GM23338 (cell line): ENCODE results near the gene AFF3. TPM values are rescaled to one million over a fixed set of nuclear protein-coding genes. Genes with fewer than 3 reads are reported as not detected.

Source experiments
- ATAC-seq: fragments of 200-7000 bp; cut with Tn5 transposase; 3 replicates; pipeline ENCODE4 v1.9.1; 2020
- DNase-seq: peaks from one replicate; pipeline ENCODE4 v3.0.0-alpha.2; 2015; ENCODE audit warnings: low spot score
- H2AFZ ChIP-seq: fragments of 200-600 bp; sonication (generic); 2 replicates; pipeline ENCODE4 v1.8.0; 2016; ENCODE audit warnings: antibody characterized with exemption, mild to moderate bottlenecking, moderate library complexity
- H3F3A ChIP-seq: fragments of 200-600 bp; sonication (generic); replicated peaks from 2 replicates; pipeline ENCODE4 v1.8.0; 2017; ENCODE audit warnings: antibody characterized with exemption, mixed run types, low read depth
- H3K27ac ChIP-seq: fragments of 200-600 bp; sonication (generic); 2 replicates; pipeline ENCODE4 v1.6.1; 2016; ENCODE audit warnings: low read depth
- H3K27me3 ChIP-seq: fragments of 200-600 bp; sonication (generic); 2 replicates; pipeline ENCODE4 v1.8.0; 2016; ENCODE audit warnings: mild to moderate bottlenecking, mixed run types, moderate library complexity; ENCODE audit not compliant: insufficient read depth
- H3K36me3 ChIP-seq: fragments of 200-600 bp; sonication (generic); 2 replicates; pipeline ENCODE4 v1.8.0; 2016; ENCODE audit warnings: mild to moderate bottlenecking; ENCODE audit not compliant: insufficient read depth
- H3K4me1 ChIP-seq: fragments of 200-600 bp; sonication (generic); 2 replicates; pipeline ENCODE4 v1.8.0; 2016; ENCODE audit warnings: mild to moderate bottlenecking, moderate library complexity; ENCODE audit not compliant: insufficient read depth
- H3K4me2 ChIP-seq: fragments of 200-600 bp; sonication (generic); 2 replicates; pipeline ENCODE4 v1.7.1; 2017; ENCODE audit warnings: mixed run types
- H3K4me3 ChIP-seq: fragments of 200-600 bp; sonication (generic); 2 replicates; pipeline ENCODE4 v1.6.1; 2016; ENCODE audit warnings: mixed run types
- H3K79me2 ChIP-seq: fragments of 200-600 bp; sonication (generic); replicated peaks from 2 replicates; pipeline ENCODE4 v1.8.0; 2017; ENCODE audit warnings: mild to moderate bottlenecking; ENCODE audit not compliant: insufficient read depth
- H3K9me2 ChIP-seq: fragments of 200-600 bp; sonication (generic); 2 replicates; pipeline ENCODE4 v1.8.0; 2017; ENCODE audit not compliant: insufficient read depth
- H4K20me1 ChIP-seq: fragments of 200-600 bp; sonication (generic); replicated peaks from 2 replicates; pipeline ENCODE4 v1.8.0; 2017; ENCODE audit warnings: mild to moderate bottlenecking; ENCODE audit not compliant: insufficient read depth
- H3K27ac Mint-ChIP-seq: 2 replicates; pipeline ENCODE4 v1.8.0; 2020; ENCODE audit warnings: inconsistent platforms, mild to moderate bottlenecking, moderate library complexity, mixed read lengths
- H3K27me3 Mint-ChIP-seq: 3 replicates; pipeline ENCODE4 v1.8.0; 2022; ENCODE audit warnings: low read depth, mild to moderate bottlenecking, moderate library complexity, mixed read lengths, inconsistent platforms; ENCODE audit not compliant: insufficient read depth, poor library complexity
- H3K36me3 Mint-ChIP-seq: 3 replicates; pipeline ENCODE4 v1.8.0; 2021; ENCODE audit warnings: low read depth, mild to moderate bottlenecking, inconsistent platforms, moderate library complexity, mixed read lengths
- H3K4me1 Mint-ChIP-seq: 3 replicates; pipeline ENCODE4 v1.8.0; 2020; ENCODE audit warnings: mild to moderate bottlenecking, inconsistent platforms, mixed read lengths
- H3K4me3 Mint-ChIP-seq: 3 replicates; pipeline ENCODE4 v1.8.0; 2021; ENCODE audit warnings: moderate library complexity, mild to moderate bottlenecking, inconsistent platforms, mixed read lengths
- H3K9me3 Mint-ChIP-seq: 3 replicates; pipeline ENCODE4 v1.8.0; 2020; ENCODE audit warnings: moderate library complexity, mild to moderate bottlenecking, inconsistent platforms, mixed read lengths
- CREB1 ChIP-seq: fragments of 250-450 bp; sonication (Bioruptor Pico); IDR thresholded peaks from 2 replicates; pipeline ENCODE4 v1.5.0; 2020; ENCODE audit warnings: low read depth, mild to moderate bottlenecking, moderate library complexity
- CTCF ChIP-seq, 2 experiments: fragments of 200-600 bp in 1 of 2; sonication (generic) in 1 of 2; conservative IDR thresholded peaks; 2 replicates each; pipeline versions ENCODE4 v1.5.1 to v1.6.1; 2016 to 2017; ENCODE audit warnings: antibody characterized with exemption in 2 of 2, low read depth in 2 of 2, mild to moderate bottlenecking in 2 of 2, moderate library complexity in 1 of 2
- ETS1 ChIP-seq: IDR thresholded peaks from 2 replicates; pipeline ENCODE4 v1.6.1; 2016; ENCODE audit warnings: antibody characterized with exemption
- EZH2 ChIP-seq: fragments of 200-600 bp; sonication (generic); IDR thresholded peaks from one replicate; pipeline ENCODE4 v1.8.0; 2017; ENCODE audit warnings: antibody characterized with exemption, mild to moderate bottlenecking, low read depth; ENCODE audit not compliant: unreplicated experiment
- EZH2phosphoT487 ChIP-seq: fragments of 200-600 bp; sonication (generic); IDR thresholded peaks from one replicate; pipeline ENCODE4 v1.8.1; 2018; ENCODE audit warnings: antibody characterized with exemption; ENCODE audit not compliant: unreplicated experiment
- JUNB ChIP-seq: IDR thresholded peaks from one replicate; pipeline ENCODE4 v1.6.1; 2016; ENCODE audit warnings: antibody characterized with exemption; ENCODE audit not compliant: unreplicated experiment
- NANOG ChIP-seq: IDR thresholded peaks from 2 replicates; pipeline ENCODE4 v1.6.1; 2016; ENCODE audit warnings: antibody characterized with exemption, borderline replicate concordance
- POLR2AphosphoS5 ChIP-seq: IDR thresholded peaks from 2 replicates; pipeline ENCODE4 v1.6.1; 2016; ENCODE audit warnings: antibody characterized with exemption, low read depth
- REST ChIP-seq: IDR thresholded peaks from one replicate; pipeline ENCODE4 v1.6.1; 2018; ENCODE audit warnings: antibody characterized with exemption; ENCODE audit not compliant: unreplicated experiment
- STAT1 ChIP-seq: IDR thresholded peaks from one replicate; pipeline ENCODE4 v1.6.1; 2016; ENCODE audit warnings: antibody characterized with exemption; ENCODE audit not compliant: unreplicated experiment
- ZNF114 ChIP-seq: fragments of 250-450 bp; sonication (Bioruptor Pico); IDR thresholded peaks from 2 replicates; pipeline ENCODE4 v1.5.0; 2020; ENCODE audit warnings: mild to moderate bottlenecking, moderate library complexity
- ZNF331 ChIP-seq: fragments of 250-450 bp; sonication (Bioruptor Pico); IDR thresholded peaks from 2 replicates; pipeline ENCODE4 v1.5.0; 2020; ENCODE audit warnings: low read depth, mild to moderate bottlenecking, moderate library complexity
- ZNF462 ChIP-seq: fragments of 250-450 bp; sonication (Bioruptor Pico); IDR thresholded peaks from 2 replicates; pipeline ENCODE4 v1.5.0; 2020; ENCODE audit warnings: mild to moderate bottlenecking, moderate library complexity
- polyA plus RNA-seq: library from polyadenylated mRNA; unstranded; fragments of >200 nt; fragmentation: Nextera tagmentation; extraction: Ambion mirVana; gene quantifications from 2 replicates; pipeline ENCODE4 v1.2.1, GENCODE V29; 2016
- total RNA-seq: library from RNA; depleted of rRNA; stranded (reverse); fragments of >200 nt; shearing (Covaris generic); gene quantifications from 2 replicates; pipeline ENCODE4 v1.2.3, GENCODE V29; 2014

AFF3 gene
- total and polyA plus RNA-seq, 2 experiments from 2014 or later: 0.73 to 1.4 TPM

- peaks cover 4% of the 10 kb centered on the region; the same call in 1 of the 3 replicates for H3K9me3 Mint-ChIP-seq
- no peaks in the 10 kb centered on the region for H3K4me1 ChIP-seq
- no peaks in the 10 kb centered on the region for H3K36me3 ChIP-seq
- H3K4me3 Mint-ChIP-seq: no peak overlapping the region
- no peaks in the 10 kb centered on the region for H3K36me3 Mint-ChIP-seq
- H3K27ac ChIP-seq: no peak overlapping the region
- DNase-seq (no peak), ATAC-seq (no peak)
- H3K4me3 ChIP-seq: no peak overlapping the region
- no peak overlapping the region for H2AFZ ChIP-seq
- H3K27me3 ChIP-seq: no peaks in the 10 kb centered on the region
- no peak overlapping the region for H3K27ac Mint-ChIP-seq
- no peaks in the 10 kb centered on the region for H3K79me2 ChIP-seq
- H3K27me3 Mint-ChIP-seq: peaks cover 4% of the 10 kb centered on the region
- H4K20me1 ChIP-seq: no peaks in the 10 kb centered on the region
- no peak overlapping the region for H3K4me2 ChIP-seq
- 0 out of 3 replicates have a peak, but pooled peaks cover 2% of the 10 kb centered on the region for H3K4me1 Mint-ChIP-seq
- TF ChIP-seq EZH2 (no peak), REST (no peak), EZH2phosphoT487 (no peak), CTCF (conservative IDR thresholded peaks at IDR 0.05; ENCODE audit: low read depth in 2 of 2) (no peak), JUNB (no peak), ETS1 (no peak), CREB1 (CRISPR knock-in tag) (no peak), ZNF331 (no peak), NANOG (no peak), STAT1 (no peak), POLR2AphosphoS5 (no peak), ZNF114 (CRISPR knock-in tag) (no peak), ZNF462 (CRISPR knock-in tag) (no peak)
- H3F3A ChIP-seq: no peaks in the 10 kb centered on the region
- H3K9me2 ChIP-seq: no peaks in the 10 kb centered on the region; the same call in 1 of the 2 replicates
Measured at GRCh38 chr2:100057901-100058261, 84.5 kb downstream of the AFF3 start.
